WTC11 (cell line): ENCODE data around the gene UBR4.

Source experiments
- CDX4 ChIP-seq: fragments of 250-450 bp; sonication (Bioruptor Pico); IDR thresholded peaks from 2 replicates; pipeline ENCODE4 v1.9.0; 2021; ENCODE audit warnings: moderate library complexity, mild to moderate bottlenecking, inconsistent platforms, borderline replicate concordance
- ZNF396 ChIP-seq: fragments of 250-450 bp; sonication (Bioruptor Pico); IDR thresholded peaks from 2 replicates; pipeline ENCODE4 v1.8.0; 2021; ENCODE audit warnings: mild to moderate bottlenecking, moderate library complexity, borderline replicate concordance
- ZNF425 ChIP-seq: fragments of 250-450 bp; sonication (Bioruptor Pico); conservative IDR thresholded peaks from 2 replicates; pipeline ENCODE4 v1.9.0; 2021; ENCODE audit warnings: mild to moderate bottlenecking
- TF ChIP-seq, protein P1 (sequence below): fragments of 200-600 bp; IDR thresholded peaks from 2 replicates; pipeline ENCODE4 v1.8.0; 2022; ENCODE audit warnings: antibody characterized with exemption
- TF ChIP-seq, protein P2 (sequence below): sonication (generic); formaldehyde crosslinking; IDR thresholded peaks from 2 replicates; pipeline ENCODE4 v1.8.0; 2022; ENCODE audit warnings: mild to moderate bottlenecking, missing genetic modification reagents
- TF ChIP-seq, protein P3 (sequence below): sonication (generic); formaldehyde crosslinking; IDR thresholded peaks from 2 replicates; pipeline ENCODE4 v1.8.1; 2023; ENCODE audit warnings: mild to moderate bottlenecking, missing genetic modification reagents

DNA sequence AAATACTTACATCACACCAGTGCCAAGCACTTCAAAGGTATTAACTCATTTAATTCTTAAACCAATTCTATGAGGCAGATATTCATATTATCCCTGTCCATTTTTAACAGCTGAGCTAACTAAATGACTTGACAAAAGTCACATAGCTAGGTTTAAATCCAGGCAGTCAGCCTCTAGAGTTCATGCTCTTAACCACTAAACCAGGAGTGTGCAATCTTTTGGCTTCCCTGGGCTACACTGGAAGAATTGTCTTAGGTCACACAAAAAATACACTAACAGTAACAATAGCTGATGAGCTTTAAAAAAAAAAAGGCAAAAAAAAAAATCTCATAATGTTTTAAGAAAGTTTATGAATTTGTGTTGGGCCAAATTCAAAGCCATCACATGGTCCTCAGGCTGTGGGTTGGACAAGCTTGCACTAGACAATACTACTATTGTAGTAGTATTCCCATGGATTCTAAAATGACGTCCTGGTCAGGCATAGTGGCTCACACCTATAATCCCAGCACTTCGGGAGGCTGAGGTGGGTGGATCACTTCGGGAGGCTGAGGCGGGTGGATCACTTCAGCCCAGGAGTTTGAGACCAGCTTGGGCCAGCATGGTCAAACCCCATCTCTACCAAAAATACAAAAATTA lies 10.0 kb downstream of the UBR4 start:
- TF ChIP-seq, protein P1, sequence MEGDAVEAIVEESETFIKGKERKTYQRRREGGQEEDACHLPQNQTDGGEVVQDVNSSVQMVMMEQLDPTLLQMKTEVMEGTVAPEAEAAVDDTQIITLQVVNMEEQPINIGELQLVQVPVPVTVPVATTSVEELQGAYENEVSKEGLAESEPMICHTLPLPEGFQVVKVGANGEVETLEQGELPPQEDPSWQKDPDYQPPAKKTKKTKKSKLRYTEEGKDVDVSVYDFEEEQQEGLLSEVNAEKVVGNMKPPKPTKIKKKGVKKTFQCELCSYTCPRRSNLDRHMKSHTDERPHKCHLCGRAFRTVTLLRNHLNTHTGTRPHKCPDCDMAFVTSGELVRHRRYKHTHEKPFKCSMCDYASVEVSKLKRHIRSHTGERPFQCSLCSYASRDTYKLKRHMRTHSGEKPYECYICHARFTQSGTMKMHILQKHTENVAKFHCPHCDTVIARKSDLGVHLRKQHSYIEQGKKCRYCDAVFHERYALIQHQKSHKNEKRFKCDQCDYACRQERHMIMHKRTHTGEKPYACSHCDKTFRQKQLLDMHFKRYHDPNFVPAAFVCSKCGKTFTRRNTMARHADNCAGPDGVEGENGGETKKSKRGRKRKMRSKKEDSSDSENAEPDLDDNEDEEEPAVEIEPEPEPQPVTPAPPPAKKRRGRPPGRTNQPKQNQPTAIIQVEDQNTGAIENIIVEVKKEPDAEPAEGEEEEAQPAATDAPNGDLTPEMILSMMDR = no peak
- TF ChIP-seq, protein P2, sequence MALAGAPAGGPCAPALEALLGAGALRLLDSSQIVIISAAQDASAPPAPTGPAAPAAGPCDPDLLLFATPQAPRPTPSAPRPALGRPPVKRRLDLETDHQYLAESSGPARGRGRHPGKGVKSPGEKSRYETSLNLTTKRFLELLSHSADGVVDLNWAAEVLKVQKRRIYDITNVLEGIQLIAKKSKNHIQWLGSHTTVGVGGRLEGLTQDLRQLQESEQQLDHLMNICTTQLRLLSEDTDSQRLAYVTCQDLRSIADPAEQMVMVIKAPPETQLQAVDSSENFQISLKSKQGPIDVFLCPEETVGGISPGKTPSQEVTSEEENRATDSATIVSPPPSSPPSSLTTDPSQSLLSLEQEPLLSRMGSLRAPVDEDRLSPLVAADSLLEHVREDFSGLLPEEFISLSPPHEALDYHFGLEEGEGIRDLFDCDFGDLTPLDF (CRISPR knock-in tag) = no peak
- TF ChIP-seq, protein P3, sequence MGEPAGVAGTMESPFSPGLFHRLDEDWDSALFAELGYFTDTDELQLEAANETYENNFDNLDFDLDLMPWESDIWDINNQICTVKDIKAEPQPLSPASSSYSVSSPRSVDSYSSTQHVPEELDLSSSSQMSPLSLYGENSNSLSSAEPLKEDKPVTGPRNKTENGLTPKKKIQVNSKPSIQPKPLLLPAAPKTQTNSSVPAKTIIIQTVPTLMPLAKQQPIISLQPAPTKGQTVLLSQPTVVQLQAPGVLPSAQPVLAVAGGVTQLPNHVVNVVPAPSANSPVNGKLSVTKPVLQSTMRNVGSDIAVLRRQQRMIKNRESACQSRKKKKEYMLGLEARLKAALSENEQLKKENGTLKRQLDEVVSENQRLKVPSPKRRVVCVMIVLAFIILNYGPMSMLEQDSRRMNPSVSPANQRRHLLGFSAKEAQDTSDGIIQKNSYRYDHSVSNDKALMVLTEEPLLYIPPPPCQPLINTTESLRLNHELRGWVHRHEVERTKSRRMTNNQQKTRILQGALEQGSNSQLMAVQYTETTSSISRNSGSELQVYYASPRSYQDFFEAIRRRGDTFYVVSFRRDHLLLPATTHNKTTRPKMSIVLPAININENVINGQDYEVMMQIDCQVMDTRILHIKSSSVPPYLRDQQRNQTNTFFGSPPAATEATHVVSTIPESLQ (CRISPR knock-in tag) = no peak
- TF ChIP-seq CDX4 (CRISPR knock-in tag) (no peak), ZNF396 (CRISPR knock-in tag) (no peak), ZNF425 (no peak)
